PC-9 (cell line): ENCODE measurements around the gene DKK3.

Experiments
- CTCF ChIP-seq: fragments of 200-600 bp; sonication (generic); conservative IDR thresholded peaks from 2 replicates; pipeline ENCODE4 v1.6.1; 2017; ENCODE audit warnings: mixed run types, antibody characterized with exemption, mild to moderate bottlenecking, moderate library complexity
- EZH2 ChIP-seq: fragments of 200-600 bp; sonication (generic); IDR thresholded peaks from 2 replicates; pipeline ENCODE4 v1.8.0; 2017; ENCODE audit warnings: antibody characterized with exemption, low read depth

DNA sequence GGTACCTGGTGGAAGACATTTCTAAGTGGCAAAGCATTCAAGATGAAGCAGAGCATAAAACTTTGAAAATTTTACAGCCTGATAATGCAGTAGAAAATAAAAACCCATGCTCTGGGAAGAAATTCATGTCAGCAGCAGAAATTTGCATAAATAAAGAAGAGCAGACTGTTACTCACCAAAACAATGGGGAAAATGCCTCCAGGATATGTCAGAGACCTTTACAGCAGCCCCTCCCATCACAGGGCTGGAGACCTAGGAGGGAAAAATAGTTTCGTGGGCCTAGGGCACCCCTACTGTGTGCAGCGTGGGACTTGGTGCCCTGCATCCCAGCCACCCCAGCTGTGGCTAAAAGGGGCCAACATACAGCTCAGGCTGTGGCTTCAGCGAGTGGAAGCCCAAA, 5.4 kb upstream of the DKK3 start:
- no peak for TF ChIP-seq CTCF
- TF ChIP-seq EZH2, result no peak
